ENCODE data around the gene HLTF. TPM values are rescaled to one million over a fixed set of nuclear protein-coding genes. Genes with fewer than 3 reads are reported as not detected.

The HLTF gene
- total RNA-seq, 2 donors from 2014 or later = 12.3 to 16.4 TPM

GRCh38 chr3:149128821-149129220 is 42.5 kb upstream of the HLTF start:
- no peaks in the 10 kb centered on the region for H3K9me3 ChIP-seq
- H3K27me3 ChIP-seq = no peaks in the 10 kb centered on the region
- TF ChIP-seq CTCF (IDR thresholded peaks at IDR 0.05) = no peak
- H3K36me3 ChIP-seq = no peaks in the 10 kb centered on the region
- peak overlapping the region; percentile 93 for H3K4me3 ChIP-seq
- H3K4me1 ChIP-seq = peaks cover 5% of the 10 kb centered on the region
- H3K27ac ChIP-seq = peak overlapping the region; percentile 87
- H3K9ac ChIP-seq (ENCODE audit: low read depth in 2 of 2, low read length in 2 of 2) = peak overlapping the region; percentile 91 to 94
- no peak for DNase-seq
- intact Hi-C loops (cut with DNase I) = loop anchor here (10.0 kb wide), 2 partner anchors 174 to 356 kb away; no protein-coding TSS in a partner anchor

- no peak overlapping the region for H3K9ac ChIP-seq (ENCODE audit: low read depth in 2 of 2, low read length in 2 of 2)
- H3K36me3 ChIP-seq = no peaks in the 10 kb centered on the region
- no peaks in the 10 kb centered on the region for H3K9me3 ChIP-seq
- H3K4me3 ChIP-seq = no peak overlapping the region
- intact Hi-C loops (cut with DNase I) = loop anchor here (10.0 kb wide), 2 partner anchors 168 to 362 kb away; no protein-coding TSS in a partner anchor
- no peaks in the 10 kb centered on the region for H3K27me3 ChIP-seq
- no peaks in the 10 kb centered on the region for H3K4me1 ChIP-seq
- no peak for TF ChIP-seq CTCF (IDR thresholded peaks at IDR 0.05)
- no peak overlapping the region for H3K27ac ChIP-seq
- DNase-seq = no peak
Observed at GRCh38 chr3:149122721-149123578, 36.6 kb upstream of the HLTF start.

GRCh38 chr3:149120051-149120972 is 34.0 kb upstream of the HLTF start:
- Histone ChIP-seq H3K36me3 (no peaks in the 10 kb centered on the region), H3K9ac (ENCODE audit: low read depth in 2 of 2, low read length in 2 of 2) (no peak overlapping the region), H3K27me3 (no peaks in the 10 kb centered on the region), H3K4me1 (no peaks in the 10 kb centered on the region), H3K9me3 (no peaks in the 10 kb centered on the region), H3K4me3 (no peak overlapping the region), H3K27ac (no peak overlapping the region)
- intact Hi-C loops (cut with DNase I) = loop anchor here (2.0 to 10.0 kb wide), 3 partner anchors 152 to 364 kb away; no protein-coding TSS in a partner anchor
- no peak for DNase-seq
- peak; percentile 51 for TF ChIP-seq CTCF (IDR thresholded peaks at IDR 0.05)

- H3K36me3 ChIP-seq = no peaks in the 10 kb centered on the region
- no peak overlapping the region for H3K27ac ChIP-seq
- DNase-seq = no peak
- H3K9ac ChIP-seq (ENCODE audit: low read depth in 2 of 2, low read length in 2 of 2) = no peak overlapping the region
- no peaks in the 10 kb centered on the region for H3K4me1 ChIP-seq
- no peaks in the 10 kb centered on the region for H3K27me3 ChIP-seq
- H3K4me3 ChIP-seq = no peak overlapping the region
- intact Hi-C loops (cut with DNase I) = no loop called here
- no peak for TF ChIP-seq CTCF (IDR thresholded peaks at IDR 0.05)
- no peaks in the 10 kb centered on the region for H3K9me3 ChIP-seq
Observed at GRCh38 chr3:149119466-149119865, 33.1 kb upstream of the HLTF start.

GRCh38 chr3:149118724-149119123 is 32.4 kb upstream of the HLTF start:
- intact Hi-C loops (cut with DNase I) = no loop called here
- no peak for TF ChIP-seq CTCF (IDR thresholded peaks at IDR 0.05)
- no peaks in the 10 kb centered on the region for H3K27me3 ChIP-seq

More at GRCh38 chr3:149118724-149119123, 32.4 kb upstream of the HLTF start:
- H3K9ac ChIP-seq (ENCODE audit: low read depth in 2 of 2, low read length in 2 of 2) = no peak overlapping the region
- H3K27ac ChIP-seq = no peak overlapping the region
- H3K36me3 ChIP-seq = no peaks in the 10 kb centered on the region
- no peaks in the 10 kb centered on the region for H3K9me3 ChIP-seq
- H3K4me3 ChIP-seq = no peak overlapping the region
- DNase-seq = no peak
- H3K4me1 ChIP-seq = no peaks in the 10 kb centered on the region
